Activated CD4-positive, alpha-beta T cell treated with anti-CD3 and anti-CD28 coated beads, Interleukin-2, amount 10 ng/mL, durations not matched to agents 24 days and 14 days (primary cell): ENCODE results near the gene SLC5A12. TPM values are rescaled to one million over a fixed set of nuclear protein-coding genes. Genes with fewer than 3 reads are reported as not detected.

Experiments used
- DNase-seq: peaks from one replicate; pipeline ENCODE4 v3.0.0; 2022
- H3K27ac Mint-ChIP-seq: one replicate; pipeline ENCODE4 v1.8.0; 2022; ENCODE audit warnings: mild to moderate bottlenecking, mixed read lengths
- H3K27me3 Mint-ChIP-seq: one replicate; pipeline ENCODE4 v1.8.0; 2022; ENCODE audit warnings: mixed read lengths
- H3K36me3 Mint-ChIP-seq: one replicate; pipeline ENCODE4 v1.8.0; 2022; ENCODE audit warnings: low read depth, mild to moderate bottlenecking, mixed read lengths
- H3K4me1 Mint-ChIP-seq: one replicate; pipeline ENCODE4 v1.8.0; 2021; ENCODE audit warnings: mixed read lengths
- H3K4me3 Mint-ChIP-seq: one replicate; pipeline ENCODE4 v1.8.0; 2022; ENCODE audit warnings: mild to moderate bottlenecking, moderate library complexity, mixed read lengths
- H3K9me3 Mint-ChIP-seq: one replicate; pipeline ENCODE4 v1.8.0; 2021; ENCODE audit warnings: mixed read lengths
- intact Hi-C: fragments of 100-400 bp; cut with micrococcal nuclease; formaldehyde crosslinking; loops from one replicate; pipeline ENCODE4 v1.15.1; 2023
- total RNA-seq: library from RNA; stranded (reverse); gene quantifications from 2 replicates; pipeline ENCODE4 v1.2.3, GENCODE V29; 2022

Gene SLC5A12
- not detected in 2 replicates for total RNA-seq

- Mint-ChIP-seq H3K27me3 (no peaks in the 10 kb centered on the region), H3K4me3 (no peak within 1 kb of the TSS), H3K9me3 (no peaks in the 10 kb centered on the region), H3K4me1 (no peaks in the 10 kb centered on the region), H3K36me3 (no peaks in the 10 kb centered on the region), H3K27ac (no peak within 1 kb of the TSS)
- no peak for DNase-seq
- intact Hi-C loops: no loop called here
Measured at GRCh38 chr11:26721948-26722475, at the start of gene SLC5A12. Gene SLC5A12 (minus strand): TSS chr11:26722060. CDS start chr11:26721714, 346 bp downstream.

GRCh38 chr11:26769027-26769426 lies 47.2 kb upstream of the SLC5A12 start:
- no peaks in the 10 kb centered on the region for H3K9me3 Mint-ChIP-seq
- H3K27me3 Mint-ChIP-seq: no peaks in the 10 kb centered on the region
- no peak overlapping the region for H3K27ac Mint-ChIP-seq
- no peaks in the 10 kb centered on the region for H3K36me3 Mint-ChIP-seq
- intact Hi-C loops: no loop called here
- H3K4me1 Mint-ChIP-seq: no peaks in the 10 kb centered on the region
- no peak overlapping the region for H3K4me3 Mint-ChIP-seq
- no peak for DNase-seq

GRCh38 chr11:26767060-26767459 lies 45.2 kb upstream of the SLC5A12 start:
- H3K27ac Mint-ChIP-seq: no peak overlapping the region
- H3K4me3 Mint-ChIP-seq: no peak overlapping the region
- intact Hi-C loops: no loop called here
- no peak for DNase-seq
- no peaks in the 10 kb centered on the region for H3K9me3 Mint-ChIP-seq
- no peaks in the 10 kb centered on the region for H3K4me1 Mint-ChIP-seq
- no peaks in the 10 kb centered on the region for H3K27me3 Mint-ChIP-seq
- H3K36me3 Mint-ChIP-seq: no peaks in the 10 kb centered on the region

- no peak overlapping the region for H3K4me3 Mint-ChIP-seq
- H3K36me3 Mint-ChIP-seq: no peaks in the 10 kb centered on the region
- H3K9me3 Mint-ChIP-seq: no peaks in the 10 kb centered on the region
- no peaks in the 10 kb centered on the region for H3K27me3 Mint-ChIP-seq
- intact Hi-C loops: no loop called here
- no peak overlapping the region for H3K27ac Mint-ChIP-seq
- H3K4me1 Mint-ChIP-seq: no peaks in the 10 kb centered on the region
- DNase-seq: no peak
Measured at GRCh38 chr11:26765323-26765722, 43.5 kb upstream of the SLC5A12 start.

GRCh38 chr11:26764825-26765224 lies 43.0 kb upstream of the SLC5A12 start:
- H3K27me3 Mint-ChIP-seq: no peaks in the 10 kb centered on the region
- no peaks in the 10 kb centered on the region for H3K36me3 Mint-ChIP-seq
- DNase-seq: no peak
- intact Hi-C loops: no loop called here
- H3K4me3 Mint-ChIP-seq: no peak overlapping the region
- H3K9me3 Mint-ChIP-seq: no peaks in the 10 kb centered on the region
- no peaks in the 10 kb centered on the region for H3K4me1 Mint-ChIP-seq
- no peak overlapping the region for H3K27ac Mint-ChIP-seq

GRCh38 chr11:26764315-26764714 lies 42.5 kb upstream of the SLC5A12 start:
- Mint-ChIP-seq H3K36me3 (no peaks in the 10 kb centered on the region), H3K9me3 (no peaks in the 10 kb centered on the region), H3K4me3 (no peak overlapping the region), H3K27ac (no peak overlapping the region), H3K27me3 (no peaks in the 10 kb centered on the region), H3K4me1 (no peaks in the 10 kb centered on the region)
- no peak for DNase-seq
- intact Hi-C loops: no loop called here

- Mint-ChIP-seq H3K36me3 (no peaks in the 10 kb centered on the region), H3K27ac (no peak overlapping the region), H3K27me3 (no peaks in the 10 kb centered on the region), H3K4me1 (no peaks in the 10 kb centered on the region), H3K4me3 (no peak overlapping the region), H3K9me3 (no peaks in the 10 kb centered on the region)
- intact Hi-C loops: no loop called here
- no peak for DNase-seq
Measured at GRCh38 chr11:26762089-26762488, 40.2 kb upstream of the SLC5A12 start.

GRCh38 chr11:26761361-26761809 lies 39.5 kb upstream of the SLC5A12 start:
- Mint-ChIP-seq H3K36me3 (no peaks in the 10 kb centered on the region), H3K27me3 (no peaks in the 10 kb centered on the region), H3K4me3 (no peak overlapping the region), H3K27ac (no peak overlapping the region), H3K9me3 (no peaks in the 10 kb centered on the region), H3K4me1 (no peaks in the 10 kb centered on the region)
- no peak for DNase-seq
- intact Hi-C loops: no loop called here

- Mint-ChIP-seq H3K36me3 (no peaks in the 10 kb centered on the region), H3K27ac (no peak overlapping the region), H3K4me3 (no peak overlapping the region), H3K27me3 (no peaks in the 10 kb centered on the region), H3K9me3 (no peaks in the 10 kb centered on the region), H3K4me1 (no peaks in the 10 kb centered on the region)
- DNase-seq: no peak
- intact Hi-C loops: no loop called here
Measured at GRCh38 chr11:26757995-26758394, 36.1 kb upstream of the SLC5A12 start.

GRCh38 chr11:26755762-26756161 lies 33.9 kb upstream of the SLC5A12 start:
- Mint-ChIP-seq H3K36me3 (no peaks in the 10 kb centered on the region), H3K9me3 (no peaks in the 10 kb centered on the region), H3K4me1 (no peaks in the 10 kb centered on the region), H3K27me3 (no peaks in the 10 kb centered on the region), H3K4me3 (no peak overlapping the region), H3K27ac (no peak overlapping the region)
- no peak for DNase-seq
- intact Hi-C loops: no loop called here

- no peak for DNase-seq
- intact Hi-C loops: loop anchor here (5.0 kb wide), 1 partner anchor 733 kb away; no protein-coding TSS in a partner anchor
- Mint-ChIP-seq H3K4me3 (no peak overlapping the region), H3K9me3 (no peaks in the 10 kb centered on the region), H3K27me3 (no peaks in the 10 kb centered on the region), H3K36me3 (no peaks in the 10 kb centered on the region), H3K27ac (no peak overlapping the region), H3K4me1 (no peaks in the 10 kb centered on the region)
Measured at GRCh38 chr11:26753723-26754504, 32.1 kb upstream of the SLC5A12 start.

- H3K9me3 Mint-ChIP-seq: no peaks in the 10 kb centered on the region
- no peaks in the 10 kb centered on the region for H3K27me3 Mint-ChIP-seq
- H3K4me3 Mint-ChIP-seq: no peak overlapping the region
- intact Hi-C loops: loop anchor here (5.0 kb wide), 1 partner anchor 737 kb away; no protein-coding TSS in a partner anchor
- no peaks in the 10 kb centered on the region for H3K4me1 Mint-ChIP-seq
- H3K27ac Mint-ChIP-seq: no peak overlapping the region
- no peaks in the 10 kb centered on the region for H3K36me3 Mint-ChIP-seq
- DNase-seq: no peak
Measured at GRCh38 chr11:26749927-26750326, 28.1 kb upstream of the SLC5A12 start.

- intact Hi-C loops: no loop called here
- no peaks in the 10 kb centered on the region for H3K36me3 Mint-ChIP-seq
- no peak overlapping the region for H3K4me3 Mint-ChIP-seq
- no peaks in the 10 kb centered on the region for H3K9me3 Mint-ChIP-seq
- DNase-seq: no peak
- no peaks in the 10 kb centered on the region for H3K27me3 Mint-ChIP-seq
- H3K4me1 Mint-ChIP-seq: no peaks in the 10 kb centered on the region
- no peak overlapping the region for H3K27ac Mint-ChIP-seq
Measured at GRCh38 chr11:26743622-26744021, 21.8 kb upstream of the SLC5A12 start.

GRCh38 chr11:26742966-26743365 lies 21.1 kb upstream of the SLC5A12 start:
- Mint-ChIP-seq H3K27ac (no peak overlapping the region), H3K4me1 (no peaks in the 10 kb centered on the region), H3K36me3 (no peaks in the 10 kb centered on the region), H3K27me3 (no peaks in the 10 kb centered on the region), H3K9me3 (no peaks in the 10 kb centered on the region), H3K4me3 (no peak overlapping the region)
- intact Hi-C loops: no loop called here
- no peak for DNase-seq
